Smooth muscle cell (in vitro differentiated cells): ENCODE measurements around the gene HIF3A. TPM values are rescaled to one million over a fixed set of nuclear protein-coding genes. Genes with fewer than 3 reads are reported as not detected.

Experiments used
- DNase-seq: peaks from one replicate; lab custom pipeline; 2025; ENCODE audit not compliant: unreplicated experiment; lab: John Stamatoyannopoulos, UW
- H2AFZ ChIP-seq: fragments of 200-600 bp; sonication (generic); 2 replicates; pipeline ENCODE4 v1.6.0; 2016; ENCODE audit warnings: antibody characterized with exemption, low read depth, mild to moderate bottlenecking
- H3F3A ChIP-seq: fragments of 200-600 bp; sonication (generic); 2 replicates; pipeline ENCODE4 v1.6.0; 2017; ENCODE audit warnings: antibody characterized with exemption, low read depth
- H3K27ac ChIP-seq: fragments of 200-600 bp; sonication (generic); 2 replicates; pipeline ENCODE4 v1.5.1; 2016; ENCODE audit warnings: low read depth, mild to moderate bottlenecking
- H3K27me3 ChIP-seq: fragments of 200-600 bp; sonication (generic); 2 replicates; pipeline ENCODE4 v1.6.1; 2016; ENCODE audit warnings: low read depth, mild to moderate bottlenecking
- H3K36me3 ChIP-seq: fragments of 200-600 bp; sonication (generic); 2 replicates; pipeline ENCODE4 v1.5.1; 2016; ENCODE audit warnings: low read depth
- H3K4me1 ChIP-seq: fragments of 200-600 bp; sonication (generic); 2 replicates; pipeline ENCODE4 v1.5.1; 2016; ENCODE audit warnings: low read depth
- H3K4me2 ChIP-seq: fragments of 200-600 bp; sonication (generic); 2 replicates; pipeline ENCODE4 v1.6.0; 2016; ENCODE audit warnings: mild to moderate bottlenecking
- H3K4me3 ChIP-seq: fragments of 200-600 bp; sonication (generic); 2 replicates; pipeline ENCODE4 v1.5.1; 2016; ENCODE audit warnings: mild to moderate bottlenecking
- H3K79me2 ChIP-seq: fragments of 200-600 bp; sonication (generic); 2 replicates; pipeline ENCODE4 v1.6.0; 2016; ENCODE audit warnings: low read depth, mild to moderate bottlenecking
- H3K9ac ChIP-seq: fragments of 200-600 bp; sonication (generic); 2 replicates; pipeline ENCODE4 v1.6.0; 2016; ENCODE audit warnings: low read depth
- H3K9me3 ChIP-seq: fragments of 200-600 bp; sonication (generic); replicated peaks from 2 replicates; pipeline ENCODE4 v1.5.1; 2016; ENCODE audit warnings: low read depth
- H4K20me1 ChIP-seq: fragments of 200-600 bp; sonication (generic); 2 replicates; pipeline ENCODE4 v1.6.0; 2016; ENCODE audit warnings: low read depth
- WGBS: methylation state at CpG from one replicate; pipeline ENCODE4 v1.1.7; 2016; ENCODE audit warnings: low lambda C conversion rate; 5-methylcytosine and 5-hydroxymethylcytosine counted together
- polyA plus RNA-seq: library from polyadenylated mRNA; unstranded; fragments of >200 nt; fragmentation: Nextera tagmentation; extraction: Ambion mirVana; gene quantifications from 2 replicates; pipeline ENCODE4 v1.2.1, GENCODE V29; 2016
- total RNA-seq: library from RNA; depleted of rRNA; stranded (reverse); fragments of >200 nt; gene quantifications from 2 replicates; pipeline ENCODE4 v1.2.3, GENCODE V29; 2014
- TF ChIP-seq, protein P1 (sequence below): fragments of 200-600 bp; sonication (generic); IDR thresholded peaks from 2 replicates; pipeline ENCODE4 v1.5.1; 2017; ENCODE audit warnings: borderline replicate concordance, mild to moderate bottlenecking, antibody characterized with exemption; ENCODE audit not compliant: insufficient read depth, poor library complexity, severe bottlenecking

Gene HIF3A
- total and polyA plus RNA-seq, 2 experiments from 2014 or later = 4.9 to 16.2 TPM

DNA sequence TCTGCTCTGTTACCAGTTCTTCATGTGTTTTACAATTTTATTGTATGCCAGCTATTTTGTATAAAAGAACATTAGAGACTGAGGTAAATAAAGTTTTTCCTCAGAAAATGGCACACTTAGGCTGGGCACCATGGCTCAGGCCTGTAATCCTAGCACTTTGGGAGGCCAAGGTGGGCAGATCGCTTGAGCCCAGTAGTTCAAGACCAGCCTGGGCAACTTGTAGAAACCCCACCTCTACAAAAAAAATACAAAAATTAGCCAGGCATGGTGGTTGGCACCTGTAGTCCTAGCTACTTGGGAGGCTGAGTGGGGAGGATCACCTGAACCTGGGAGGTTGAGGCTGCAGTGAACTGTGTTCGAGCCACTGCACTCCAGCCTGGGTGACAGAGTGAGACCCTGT is 84.5 kb downstream of the HIF3A start:
- WGBS = 93% methylated on average over 2 of the region's 2 CpGs
- H3K36me3 ChIP-seq = peaks cover 6% of the 10 kb centered on the region
- H3K9me3 ChIP-seq = no peaks in the 10 kb centered on the region
- no peak overlapping the region for H3K4me3 ChIP-seq
- TF ChIP-seq, protein P1, sequence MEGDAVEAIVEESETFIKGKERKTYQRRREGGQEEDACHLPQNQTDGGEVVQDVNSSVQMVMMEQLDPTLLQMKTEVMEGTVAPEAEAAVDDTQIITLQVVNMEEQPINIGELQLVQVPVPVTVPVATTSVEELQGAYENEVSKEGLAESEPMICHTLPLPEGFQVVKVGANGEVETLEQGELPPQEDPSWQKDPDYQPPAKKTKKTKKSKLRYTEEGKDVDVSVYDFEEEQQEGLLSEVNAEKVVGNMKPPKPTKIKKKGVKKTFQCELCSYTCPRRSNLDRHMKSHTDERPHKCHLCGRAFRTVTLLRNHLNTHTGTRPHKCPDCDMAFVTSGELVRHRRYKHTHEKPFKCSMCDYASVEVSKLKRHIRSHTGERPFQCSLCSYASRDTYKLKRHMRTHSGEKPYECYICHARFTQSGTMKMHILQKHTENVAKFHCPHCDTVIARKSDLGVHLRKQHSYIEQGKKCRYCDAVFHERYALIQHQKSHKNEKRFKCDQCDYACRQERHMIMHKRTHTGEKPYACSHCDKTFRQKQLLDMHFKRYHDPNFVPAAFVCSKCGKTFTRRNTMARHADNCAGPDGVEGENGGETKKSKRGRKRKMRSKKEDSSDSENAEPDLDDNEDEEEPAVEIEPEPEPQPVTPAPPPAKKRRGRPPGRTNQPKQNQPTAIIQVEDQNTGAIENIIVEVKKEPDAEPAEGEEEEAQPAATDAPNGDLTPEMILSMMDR = no peak
- H2AFZ ChIP-seq = no peak overlapping the region
- peaks cover 2% of the 10 kb centered on the region for H3K4me1 ChIP-seq
- H3K9ac ChIP-seq = no peak overlapping the region
- H3K4me2 ChIP-seq = no peak overlapping the region
- H4K20me1 ChIP-seq = peaks cover 23% of the 10 kb centered on the region
- H3K79me2 ChIP-seq = no peaks in the 10 kb centered on the region
- no peak overlapping the region for H3K27ac ChIP-seq
- H3F3A ChIP-seq = peaks cover 7% of the 10 kb centered on the region
- no peak for DNase-seq
- no peaks in the 10 kb centered on the region for H3K27me3 ChIP-seq

DNA sequence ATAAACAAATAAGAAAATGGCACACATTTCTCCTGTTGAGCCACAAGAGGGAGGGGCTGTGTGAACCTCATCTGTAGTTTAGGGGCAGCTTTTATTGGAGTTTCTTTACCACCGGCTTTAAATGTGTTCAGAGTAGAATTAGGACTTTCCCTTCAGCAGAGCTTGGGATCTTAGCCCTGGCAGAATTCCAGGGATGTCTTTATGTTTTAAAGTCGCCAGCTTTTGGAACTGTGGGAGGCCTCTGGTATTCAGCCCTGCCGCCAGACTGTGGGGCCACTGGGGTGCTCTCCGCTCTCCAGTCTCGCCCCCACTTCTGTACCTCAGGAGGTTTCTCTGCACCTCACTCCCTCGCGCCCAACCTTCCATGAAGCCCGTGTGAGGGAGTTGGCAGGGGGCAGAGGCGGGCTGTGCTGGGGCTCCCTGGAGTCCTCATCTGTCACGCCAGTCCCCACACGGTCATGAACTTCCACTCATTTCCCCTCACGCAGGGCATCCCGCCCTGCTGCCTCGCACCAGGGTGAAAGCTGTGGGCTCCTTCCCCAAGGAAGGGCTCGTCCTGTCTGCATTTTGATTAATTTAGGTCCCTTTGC is 85.0 kb downstream of the HIF3A start:
- Histone ChIP-seq H3K27ac (no peak overlapping the region), H3K79me2 (no peaks in the 10 kb centered on the region), H4K20me1 (peaks cover 23% of the 10 kb centered on the region), H3K27me3 (no peaks in the 10 kb centered on the region), H3K4me1 (peaks cover 2% of the 10 kb centered on the region), H3K9me3 (no peaks in the 10 kb centered on the region), H3K9ac (no peak overlapping the region), H3K4me3 (no peak overlapping the region), H3K36me3 (peaks cover 6% of the 10 kb centered on the region), H3K4me2 (no peak overlapping the region), H3F3A (peaks cover 7% of the 10 kb centered on the region), H2AFZ (no peak overlapping the region)
- TF ChIP-seq, protein P1 = no peak
- 88% methylated on average over 15 of the region's 15 CpGs for WGBS
- no peak for DNase-seq

DNA sequence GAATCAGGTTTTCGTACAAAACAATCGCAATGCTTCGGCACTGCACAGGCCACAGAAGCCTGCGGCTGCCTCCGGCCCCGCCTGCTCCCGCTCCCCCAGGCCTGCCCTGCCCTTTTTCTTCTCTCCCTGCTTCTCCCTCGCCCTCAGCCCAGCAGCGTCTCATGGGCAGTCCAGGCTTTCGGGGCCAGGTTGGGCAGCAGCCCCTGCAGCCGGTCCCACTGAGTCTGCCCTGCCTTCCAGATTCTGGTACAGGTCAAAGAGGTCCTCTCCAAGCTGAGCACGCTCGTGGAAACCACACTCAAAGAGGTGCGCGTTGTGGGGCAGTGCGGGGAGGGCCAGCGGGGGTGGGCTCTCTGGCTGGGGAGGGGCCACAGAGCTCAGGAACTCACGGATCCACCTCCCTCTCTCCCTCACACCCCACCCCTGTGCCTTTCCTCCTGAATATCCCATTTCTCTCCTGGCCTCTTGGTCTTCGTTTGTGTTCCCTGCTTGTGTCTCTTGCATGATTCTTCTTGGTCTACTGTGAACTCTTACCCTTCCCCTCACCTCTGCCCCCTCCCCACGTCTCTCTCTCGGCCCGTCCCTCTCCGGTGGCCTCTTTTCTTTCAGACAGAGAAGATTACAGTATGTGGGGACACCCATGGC is 86.5 kb downstream of the HIF3A start:
- H3K27me3 ChIP-seq = no peaks in the 10 kb centered on the region
- no peak for DNase-seq
- WGBS = 98% methylated on average over 16 of the region's 23 CpGs
- TF ChIP-seq, protein P1 = no peak
- no peak overlapping the region for H3K4me3 ChIP-seq
- H3K4me1 ChIP-seq = peaks cover 2% of the 10 kb centered on the region
- H3F3A ChIP-seq = no peaks in the 10 kb centered on the region
- H3K79me2 ChIP-seq = no peaks in the 10 kb centered on the region
- H3K4me2 ChIP-seq = no peak overlapping the region
- peaks cover 6% of the 10 kb centered on the region for H3K36me3 ChIP-seq
- H3K9ac ChIP-seq = no peak overlapping the region
- H3K27ac ChIP-seq = no peak overlapping the region
- peaks cover 19% of the 10 kb centered on the region for H4K20me1 ChIP-seq
- H2AFZ ChIP-seq = no peak overlapping the region
- no peaks in the 10 kb centered on the region for H3K9me3 ChIP-seq

DNA sequence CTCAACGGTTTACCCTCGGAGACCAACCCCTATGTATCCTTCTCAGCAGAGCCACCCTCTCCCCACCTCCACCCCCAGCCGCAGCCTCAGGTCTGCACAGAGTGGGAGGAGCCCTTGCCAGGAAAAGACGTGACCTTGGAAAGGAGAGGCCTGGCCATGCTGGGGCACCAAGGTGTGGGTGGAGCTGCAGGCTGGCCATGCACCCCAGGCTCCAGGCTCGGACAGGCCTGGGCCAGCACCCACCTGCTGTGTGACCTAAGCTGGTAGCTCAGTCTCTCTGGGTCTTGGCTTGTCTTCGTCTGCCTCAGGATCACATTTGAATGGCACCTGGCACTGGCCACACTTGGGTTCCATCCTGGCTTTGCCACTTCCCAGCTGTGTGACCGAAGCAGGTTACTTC is 87.0 kb downstream of the HIF3A start:
- H3K4me2 ChIP-seq = no peak overlapping the region
- H3K9ac ChIP-seq = no peak overlapping the region
- H3F3A ChIP-seq = no peaks in the 10 kb centered on the region
- no peaks in the 10 kb centered on the region for H3K79me2 ChIP-seq
- no peak overlapping the region for H2AFZ ChIP-seq
- H3K27ac ChIP-seq = no peak overlapping the region
- peaks cover 9% of the 10 kb centered on the region for H3K36me3 ChIP-seq
- TF ChIP-seq, protein P1 = no peak
- no peaks in the 10 kb centered on the region for H3K4me1 ChIP-seq
- no peak for DNase-seq
- no peak overlapping the region for H3K4me3 ChIP-seq
- peaks cover 17% of the 10 kb centered on the region for H4K20me1 ChIP-seq
- no peaks in the 10 kb centered on the region for H3K9me3 ChIP-seq
- no peaks in the 10 kb centered on the region for H3K27me3 ChIP-seq
- WGBS = 100% methylated on average over 7 of the region's 7 CpGs
